ENCODE measurements around the gene ACOX2. TPM values are rescaled to one million over a fixed set of nuclear protein-coding genes. Genes with fewer than 3 reads are reported as not detected.

Gene ACOX2
- total and polyA plus RNA-seq, 10 of the 15 experiments (the other 5 are each of a cell fraction or from before 2014, with no cell fraction given), result 0.72 TPM; not detected in 9

DNA sequence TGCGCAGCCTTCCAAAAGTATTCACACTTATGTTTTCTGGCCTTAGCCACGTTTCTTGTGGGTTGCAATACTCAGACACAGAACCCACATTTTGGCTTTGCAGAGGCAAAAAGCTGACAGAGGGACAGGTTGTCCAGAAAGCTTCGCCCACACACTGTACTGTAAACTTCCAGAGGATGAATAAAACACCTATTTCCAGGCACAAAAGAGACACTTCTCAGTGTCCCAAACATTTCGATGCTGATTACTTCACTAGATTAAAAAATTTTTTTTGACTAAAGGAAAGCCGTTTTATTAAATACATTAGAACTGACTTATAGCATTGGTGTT is 73.1 kb downstream of the ACOX2 start:
- DNase-seq (ENCODE audit: low read depth, low spot score), result peak; percentile 15
- Histone ChIP-seq H3K4me3 (no peak overlapping the region), H4K20me1 (ENCODE audit: control insufficient read depth, insufficient read depth) (no peaks in the 10 kb centered on the region), H3K4me2 (ENCODE audit: control insufficient read depth, insufficient read depth) (no peak overlapping the region), H3K36me3 (ENCODE audit: control insufficient read depth in 2 of 2, insufficient read depth in 2 of 2, low read length in 1 of 2) (no peaks in the 10 kb centered on the region), H3K79me2 (ENCODE audit: control insufficient read depth, insufficient read depth, low read length) (no peaks in the 10 kb centered on the region), H3K27ac (ENCODE audit: control insufficient read depth, insufficient read depth) (no peak overlapping the region), H2AFZ (ENCODE audit: control insufficient read depth, low read depth, low read length) (no peak overlapping the region), H3K27me3 (replicated peaks in 1 of 2; ENCODE audit: control insufficient read depth in 2 of 2, insufficient read depth in 2 of 2, low read length in 1 of 2) (no peaks in the 10 kb centered on the region), H3K9ac (ENCODE audit: control insufficient read depth, insufficient read depth, low read length) (no peak overlapping the region), H3K9me3 (replicated peaks; ENCODE audit: control insufficient read depth, insufficient read depth, low read length) (no peaks in the 10 kb centered on the region), H3K4me1 (ENCODE audit: control insufficient read depth, insufficient read depth, low read length) (no peaks in the 10 kb centered on the region)
- no TSS peak for BruUV-seq (replicated peaks)
- FAIRE-seq, result no peak
- SMC1A ChIA-PET (ENCODE audit: uncharacterized antibody, unreplicated experiment), result interaction anchor here (0.7 to 1.3 kb wide), 4 partner anchors 34 to 74 kb away, joined by 3 to 4 read pairs (median 3); partner anchors contain the start of gene ACOX2
- ATAC-seq, result no peak
- RAD21 ChIA-PET (ENCODE audit: unreplicated experiment), result interaction anchor here (0.6 to 1.3 kb wide), 9 partner anchors 19 to 267 kb away, joined by 3 to 5 read pairs (median 3); partner anchors contain the start of gene KCTD6
- POLR2A ChIA-PET, result interaction anchor here (0.6 to 0.8 kb wide), 2 partner anchors 29 to 486 kb away, joined by 3 to 5 read pairs; no protein-coding TSS in a partner anchor
- intact Hi-C loops (cut with micrococcal nuclease; ENCODE audit: unreplicated experiment), result loop anchor here (1.0 kb wide), 1 partner anchor 68 kb away; no protein-coding TSS in a partner anchor
- in situ Hi-C loops (cut with MboI), result no loop called here
- peak; percentile 40 to 73; a peak in 2 of 4 replicates for TF ChIP-seq BHLHE40 (IDR thresholded peaks at IDR 0.05; ENCODE audit: borderline replicate concordance in 1 of 2, low read depth in 2 of 2, low read length in 1 of 2)
- TF ChIP-seq EGR1 (IDR thresholded peaks at IDR 0.05; ENCODE audit: borderline replicate concordance in 1 of 2, low read depth in 2 of 2, low read length in 2 of 2), result no peak
- TF ChIP-seq, protein P1, sequence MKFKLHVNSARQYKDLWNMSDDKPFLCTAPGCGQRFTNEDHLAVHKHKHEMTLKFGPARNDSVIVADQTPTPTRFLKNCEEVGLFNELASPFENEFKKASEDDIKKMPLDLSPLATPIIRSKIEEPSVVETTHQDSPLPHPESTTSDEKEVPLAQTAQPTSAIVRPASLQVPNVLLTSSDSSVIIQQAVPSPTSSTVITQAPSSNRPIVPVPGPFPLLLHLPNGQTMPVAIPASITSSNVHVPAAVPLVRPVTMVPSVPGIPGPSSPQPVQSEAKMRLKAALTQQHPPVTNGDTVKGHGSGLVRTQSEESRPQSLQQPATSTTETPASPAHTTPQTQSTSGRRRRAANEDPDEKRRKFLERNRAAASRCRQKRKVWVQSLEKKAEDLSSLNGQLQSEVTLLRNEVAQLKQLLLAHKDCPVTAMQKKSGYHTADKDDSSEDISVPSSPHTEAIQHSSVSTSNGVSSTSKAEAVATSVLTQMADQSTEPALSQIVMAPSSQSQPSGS (IDR thresholded peaks at IDR 0.05; ENCODE audit: low read length), result 0 out of 2 replicates have a peak, but pooled peaks have one; percentile 12
- CTCF ChIA-PET, result interaction anchor here (0.6 to 1.8 kb wide), 23 partner anchors 10 to 229 kb away, joined by 3 to 18 read pairs (median 4); partner anchors contain the start of genes HTD2, KCTD6 and RPP14
- 26% methylated on average over 5 of the region's 5 CpGs for WGBS (ENCODE audit: insufficient coverage, insufficient replicate concordance, low lambda C conversion rate, missing lambda C conversion rate)
